ENCODE results near the gene MOSPD3.

DNA sequence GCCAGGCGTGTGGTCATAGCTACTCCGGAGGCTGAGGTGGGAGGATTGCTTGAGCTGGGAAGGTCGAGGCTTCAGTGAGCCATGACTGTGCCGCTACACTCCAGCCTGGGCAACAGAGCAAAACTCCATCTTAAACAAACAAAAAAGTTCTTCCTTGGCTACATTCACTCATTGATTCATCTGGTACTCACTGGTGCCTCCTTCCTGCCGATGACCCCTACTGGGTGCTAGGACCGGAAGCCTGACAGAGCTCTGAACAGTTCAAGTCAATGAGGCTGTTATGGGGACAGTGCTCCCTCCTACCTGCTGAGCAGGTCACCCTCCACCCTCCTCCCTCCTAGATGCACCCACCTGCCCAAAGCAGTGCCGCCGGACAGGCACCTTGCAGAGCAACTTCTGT is 5.2 kb upstream of the MOSPD3 start:
- TF ChIP-seq, protein P1, sequence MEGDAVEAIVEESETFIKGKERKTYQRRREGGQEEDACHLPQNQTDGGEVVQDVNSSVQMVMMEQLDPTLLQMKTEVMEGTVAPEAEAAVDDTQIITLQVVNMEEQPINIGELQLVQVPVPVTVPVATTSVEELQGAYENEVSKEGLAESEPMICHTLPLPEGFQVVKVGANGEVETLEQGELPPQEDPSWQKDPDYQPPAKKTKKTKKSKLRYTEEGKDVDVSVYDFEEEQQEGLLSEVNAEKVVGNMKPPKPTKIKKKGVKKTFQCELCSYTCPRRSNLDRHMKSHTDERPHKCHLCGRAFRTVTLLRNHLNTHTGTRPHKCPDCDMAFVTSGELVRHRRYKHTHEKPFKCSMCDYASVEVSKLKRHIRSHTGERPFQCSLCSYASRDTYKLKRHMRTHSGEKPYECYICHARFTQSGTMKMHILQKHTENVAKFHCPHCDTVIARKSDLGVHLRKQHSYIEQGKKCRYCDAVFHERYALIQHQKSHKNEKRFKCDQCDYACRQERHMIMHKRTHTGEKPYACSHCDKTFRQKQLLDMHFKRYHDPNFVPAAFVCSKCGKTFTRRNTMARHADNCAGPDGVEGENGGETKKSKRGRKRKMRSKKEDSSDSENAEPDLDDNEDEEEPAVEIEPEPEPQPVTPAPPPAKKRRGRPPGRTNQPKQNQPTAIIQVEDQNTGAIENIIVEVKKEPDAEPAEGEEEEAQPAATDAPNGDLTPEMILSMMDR (conservative IDR thresholded peaks at IDR 0.05; ENCODE audit: low read length), result no peak
- TF ChIP-seq EZH2phosphoT487 (IDR thresholded peaks at IDR 0.05; ENCODE audit: borderline replicate concordance, low read depth, low read length), result no peak

All from OCI-LY7 (cell line).